AG20443 (cell line): ENCODE measurements around the gene OR2T11.
"Not testable (repeated sequence)": the region's sequence is repeated elsewhere in the genome, so short reads cannot be mapped to it uniquely, and the experiment has no call there.

Experiments
- DNase-seq: peaks from one replicate; pipeline ENCODE4 v3.0.0; 2012; ENCODE audit warnings: low spot score, mixed read lengths

Gene OR2T11

DNA sequence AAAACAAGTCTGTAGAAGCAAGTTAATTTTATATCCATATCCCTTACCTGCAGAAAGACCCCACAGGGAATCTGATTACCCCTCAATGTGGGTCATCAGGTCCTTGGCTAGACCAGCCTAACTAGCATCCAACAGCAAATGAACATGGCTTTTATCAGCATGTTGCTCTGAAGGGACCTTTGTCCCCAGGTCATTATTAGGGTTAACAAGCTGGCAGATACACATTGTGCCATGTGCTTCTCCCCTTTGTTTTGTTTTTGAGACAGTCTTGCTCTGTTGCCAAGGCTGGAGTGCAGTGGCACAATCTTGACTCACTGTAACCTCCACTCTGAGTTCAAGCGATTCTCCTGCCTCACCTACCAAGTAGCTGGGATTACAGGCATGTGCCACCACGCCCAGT lies at the start of gene OR2T11:
OR2T11 (minus strand) TSS at position 101 of the 400 bp plus-strand sequence. CDS start 7,963 bp downstream, outside the sequence.
- not testable (repeated sequence) for DNase-seq

GRCh38 chr1:248681651-248682050 lies 46.8 kb upstream of the OR2T11 start:
- no peak for DNase-seq

GRCh38 chr1:248670003-248670402 lies 35.1 kb upstream of the OR2T11 start:
- DNase-seq, result no peak

GRCh38 chr1:248663453-248664328 lies 28.8 kb upstream of the OR2T11 start:
- DNase-seq, result not testable (repeated sequence)

GRCh38 chr1:248656797-248657196 lies 21.9 kb upstream of the OR2T11 start:
- DNase-seq, result not testable (repeated sequence)

DNA sequence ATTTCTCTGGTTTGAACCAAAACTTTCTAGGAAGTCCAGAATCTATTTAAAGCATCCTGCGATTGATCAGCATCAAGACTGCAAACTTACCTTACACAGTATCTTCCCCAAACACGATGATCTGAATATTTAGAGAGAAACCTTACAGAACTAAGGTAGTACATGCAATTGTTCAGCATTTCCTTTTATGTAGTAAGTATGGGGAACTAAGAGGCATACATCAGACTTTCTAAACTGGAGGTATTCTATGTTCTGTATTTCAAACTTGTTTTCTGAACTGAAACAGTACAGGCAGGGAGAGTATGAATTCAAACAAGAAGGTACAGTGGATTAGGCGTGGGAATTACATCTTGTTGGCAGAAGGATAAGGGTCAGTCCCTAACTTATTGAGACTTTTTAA lies 20.5 kb upstream of the OR2T11 start, which contains the start of gene OR2T27:
OR2T27 (minus strand) TSS at position 175 of the 400 bp plus-strand sequence. CDS start 4,644 bp downstream, outside the sequence.
- not testable (repeated sequence) for DNase-seq

DNA sequence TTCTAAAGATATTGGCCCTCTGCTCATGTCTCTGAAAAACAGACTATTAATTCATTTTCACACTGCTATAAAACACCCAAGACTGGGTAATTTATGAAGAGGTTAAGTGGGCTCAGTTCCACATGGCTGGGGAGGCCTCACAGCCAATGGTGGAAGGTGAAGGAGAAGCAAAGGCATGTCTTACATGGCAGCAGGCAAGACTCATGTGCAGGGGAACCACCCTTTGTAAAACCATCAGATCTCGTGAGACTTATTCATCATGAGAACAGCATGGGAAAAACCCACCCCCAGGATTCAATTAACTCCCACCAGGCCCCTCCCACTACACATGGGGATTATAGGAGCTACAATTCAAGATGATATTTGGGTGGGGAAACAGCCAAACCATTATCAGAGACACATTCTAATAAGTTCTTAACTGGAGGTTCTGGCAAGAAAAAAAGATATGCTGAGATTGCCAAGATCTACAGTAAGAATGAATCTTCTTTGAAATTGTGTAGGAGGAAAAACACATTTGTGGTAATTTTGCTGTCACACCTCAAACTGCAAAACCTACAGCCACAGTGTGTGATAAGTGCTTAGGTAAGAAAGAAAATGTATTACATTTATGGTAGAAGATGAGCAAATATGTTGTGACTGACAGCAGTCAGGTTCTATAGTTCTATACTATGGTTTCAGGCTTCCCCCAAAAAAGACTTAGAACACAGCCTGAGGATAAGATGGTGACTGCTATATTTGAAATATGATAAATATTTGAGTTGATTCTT lies 14.1 kb upstream of the OR2T11 start:
- not testable (repeated sequence) for DNase-seq

- not testable (repeated sequence) for DNase-seq
Observed at GRCh38 chr1:248645178-248645577, 10.3 kb upstream of the OR2T11 start, which contains the start of gene OR2T35. Gene OR2T35 (minus strand): TSS chr1:248645278. CDS start chr1:248639258, 6,020 bp downstream.

GRCh38 chr1:248642971-248643651 lies 8.2 kb upstream of the OR2T11 start:
- not testable (repeated sequence) for DNase-seq

DNA sequence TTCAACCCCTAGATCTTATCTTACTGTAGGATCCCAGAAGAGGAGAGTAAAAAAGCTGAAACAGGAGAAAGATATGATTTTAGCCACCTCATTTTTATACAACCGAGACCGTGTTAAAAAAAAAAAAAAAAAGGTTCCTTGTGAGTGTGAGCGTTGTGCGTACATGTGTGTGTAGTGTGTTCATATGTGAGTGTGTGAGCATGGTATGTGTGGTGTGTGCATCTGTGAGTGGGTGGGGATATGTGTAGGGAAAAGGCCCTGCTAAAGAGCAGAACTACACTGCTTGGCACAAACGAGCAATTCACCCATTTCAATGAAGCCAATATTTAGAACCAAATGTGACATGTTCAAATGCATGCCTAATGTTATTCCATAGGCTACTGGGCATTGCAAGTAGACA lies 6.7 kb upstream of the OR2T11 start:
- not testable (repeated sequence) for DNase-seq

GRCh38 chr1:248640906-248641305 lies 6.0 kb upstream of the OR2T11 start:
- DNase-seq, result not testable (repeated sequence)

DNA sequence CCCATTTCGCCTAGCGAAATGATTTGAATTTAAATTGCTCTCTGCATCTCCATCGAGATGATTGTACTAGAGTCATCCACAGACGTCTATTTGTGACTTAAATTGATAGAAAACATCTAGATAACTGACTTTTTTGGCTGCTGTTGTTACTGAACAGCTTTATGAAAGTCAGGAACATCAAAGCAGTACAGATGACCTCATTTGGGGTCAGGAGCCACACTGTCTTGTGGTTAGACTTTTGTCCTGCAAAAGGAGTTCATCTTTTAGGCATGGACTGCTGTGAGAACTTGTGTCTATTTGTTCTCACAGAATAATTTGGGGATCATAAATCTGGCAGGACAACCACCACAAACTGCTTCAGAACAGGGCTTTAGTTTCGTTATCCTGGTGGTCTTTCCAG lies 4.8 kb upstream of the OR2T11 start:
- DNase-seq, result not testable (repeated sequence)

DNA sequence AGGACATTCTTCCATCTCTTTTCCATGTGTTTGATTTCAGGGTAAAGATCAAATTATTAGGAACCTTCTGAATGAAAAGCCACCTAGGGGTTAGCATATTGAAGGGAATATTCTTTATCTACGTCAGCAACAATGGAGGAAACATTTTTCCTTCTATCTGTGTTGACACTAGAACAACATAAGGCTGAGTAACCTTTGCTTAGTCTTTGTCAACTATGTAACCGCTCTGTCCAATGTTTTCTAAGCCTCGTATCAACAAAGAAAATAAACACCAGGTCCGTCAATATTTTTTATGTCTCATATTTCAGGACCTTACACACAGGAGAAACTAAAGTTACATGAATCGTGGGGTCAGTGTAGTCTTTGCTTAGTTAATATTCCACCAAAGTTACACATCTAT lies 1.7 kb upstream of the OR2T11 start:
- not testable (repeated sequence) for DNase-seq

GRCh38 chr1:248631354-248632008 lies 3.4 kb downstream of the OR2T11 start:
- no peak for DNase-seq

GRCh38 chr1:248630551-248630950 lies 4.3 kb downstream of the OR2T11 start:
- no peak for DNase-seq

- no peak for DNase-seq
Observed at GRCh38 chr1:248627971-248628844, 6.7 kb downstream of the OR2T11 start.

- DNase-seq, result no peak
Observed at GRCh38 chr1:248625971-248626370, 8.9 kb downstream of the OR2T11 start.

DNA sequence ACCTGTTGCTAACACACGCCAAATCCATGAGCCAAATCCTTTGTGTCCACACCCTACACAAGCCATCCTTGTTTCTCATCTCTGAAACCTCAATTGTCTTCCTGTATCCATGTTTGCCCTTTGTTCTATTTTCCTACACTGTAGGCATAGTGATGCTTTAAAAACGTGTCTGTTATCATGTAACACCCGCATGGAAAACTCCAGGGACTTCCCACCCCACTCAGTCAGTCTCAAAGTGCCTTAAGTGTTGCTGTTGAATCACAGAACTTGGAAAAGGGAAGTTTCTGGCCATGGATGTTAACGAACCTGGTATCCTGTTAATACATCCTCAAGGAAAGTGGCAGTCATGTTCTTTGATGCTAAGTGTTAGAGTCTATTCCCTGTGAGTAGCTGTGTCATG lies 9.7 kb downstream of the OR2T11 start:
- DNase-seq, result no peak

DNA sequence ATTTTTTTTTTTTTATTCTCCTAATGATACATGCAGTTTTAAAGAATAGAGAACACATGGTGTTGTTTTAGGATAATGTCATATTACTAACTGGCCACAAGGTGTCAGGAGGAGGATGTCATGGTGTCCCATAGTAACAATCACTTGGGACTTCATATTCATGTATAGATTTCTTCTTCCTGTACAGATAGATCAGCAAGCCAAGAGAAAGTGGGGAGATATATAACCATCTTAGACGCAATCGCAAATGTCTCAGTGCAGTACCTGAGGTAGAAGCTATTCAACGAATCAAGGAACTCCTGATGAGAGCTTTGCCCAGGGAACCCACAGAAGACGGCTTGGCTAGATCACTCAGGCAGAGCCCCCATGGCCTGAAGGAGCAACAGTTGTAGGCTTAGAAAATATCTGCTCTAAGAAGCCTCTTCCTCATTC lies 12.3 kb downstream of the OR2T11 start:
- peak; percentile 50 for DNase-seq

- DNase-seq, result no peak
Observed at GRCh38 chr1:248621770-248622169, 13.1 kb downstream of the OR2T11 start.
